ENCODE measurements around the gene PHF1. TPM values are rescaled to one million over a fixed set of nuclear protein-coding genes. Genes with fewer than 3 reads are reported as not detected.

PHF1 gene
- total and polyA plus RNA-seq, 2 of the 13 experiments (the other 11 are each of a cell fraction or from before 2014, with no cell fraction given) = 25.4 to 61.9 TPM

- TF ChIP-seq ETS1 (CRISPR knock-in tag; IDR thresholded peaks at IDR 0.05) (peak; percentile 95; the same call in 1 of the 2 replicates), ZFP41 (CRISPR knock-in tag; IDR thresholded peaks at IDR 0.05; ENCODE audit: borderline replicate concordance) (peak; percentile 79; the same call in 1 of the 2 replicates), ZNF235 (CRISPR knock-in tag; IDR thresholded peaks at IDR 0.05; ENCODE audit: borderline replicate concordance) (peak; percentile 95; the same call in 1 of the 2 replicates), PAX8 (CRISPR knock-in tag; IDR thresholded peaks at IDR 0.05; ENCODE audit: borderline replicate concordance) (no peak; the same call in 1 of the 2 replicates), ZNF121 (CRISPR knock-in tag; IDR thresholded peaks at IDR 0.05) (no peak), ZNF3 (CRISPR knock-in tag; IDR thresholded peaks at IDR 0.05) (no peak), YY1 (IDR thresholded peaks at IDR 0.05; ENCODE audit: insufficient read depth, insufficient replicate concordance, low read depth, low read length) (peak; percentile 57), ZNF224 (CRISPR knock-in tag; IDR thresholded peaks at IDR 0.05) (no peak; the same call in 1 of the 2 replicates), SATB2 (CRISPR knock-in tag; IDR thresholded peaks at IDR 0.05) (no peak), ZNF703 (CRISPR knock-in tag; IDR thresholded peaks at IDR 0.05; ENCODE audit: borderline replicate concordance) (no peak), STAT6 (CRISPR knock-in tag; IDR thresholded peaks at IDR 0.05; ENCODE audit: borderline replicate concordance) (peak; percentile 75; the same call in 1 of the 2 replicates), THYN1 (CRISPR knock-in tag; IDR thresholded peaks at IDR 0.05; ENCODE audit: borderline replicate concordance, low read depth) (0 out of 2 replicates have a peak, but pooled peaks have one; percentile 84), ZMYM3 (CRISPR knock-in tag; IDR thresholded peaks at IDR 0.05) (no peak), RFXAP (CRISPR knock-in tag; IDR thresholded peaks at IDR 0.05; ENCODE audit: borderline replicate concordance) (peak; percentile 97), KDM3A (CRISPR knock-in tag; IDR thresholded peaks at IDR 0.05; ENCODE audit: low read depth) (peak; percentile 77; the same call in 1 of the 2 replicates), REL (CRISPR knock-in tag; conservative IDR thresholded peaks at IDR 0.05) (peak; percentile 100), ELF3 (CRISPR knock-in tag; IDR thresholded peaks at IDR 0.05) (peak; percentile 79), NFIB (CRISPR knock-in tag; IDR thresholded peaks at IDR 0.05; ENCODE audit: borderline replicate concordance) (no peak), TMF1 (CRISPR knock-in tag; IDR thresholded peaks at IDR 0.05; ENCODE audit: low read depth) (peak; percentile 99), PAF1 (CRISPR knock-in tag; IDR thresholded peaks at IDR 0.05) (no peak), ZNF546 (CRISPR knock-in tag; conservative IDR thresholded peaks at IDR 0.05) (no peak; the same call in 1 of the 2 replicates), ZBTB38 (CRISPR knock-in tag; IDR thresholded peaks at IDR 0.05) (peak; percentile 95), NR1H2 (CRISPR knock-in tag; IDR thresholded peaks at IDR 0.05; ENCODE audit: borderline replicate concordance, low read depth) (no peak), ZNF720 (CRISPR knock-in tag; IDR thresholded peaks at IDR 0.05) (no peak), ZNF616 (CRISPR knock-in tag; IDR thresholded peaks at IDR 0.05; ENCODE audit: low read depth) (peak; percentile 81; the same call in 1 of the 2 replicates)
- TF ChIP-seq, protein P1, sequence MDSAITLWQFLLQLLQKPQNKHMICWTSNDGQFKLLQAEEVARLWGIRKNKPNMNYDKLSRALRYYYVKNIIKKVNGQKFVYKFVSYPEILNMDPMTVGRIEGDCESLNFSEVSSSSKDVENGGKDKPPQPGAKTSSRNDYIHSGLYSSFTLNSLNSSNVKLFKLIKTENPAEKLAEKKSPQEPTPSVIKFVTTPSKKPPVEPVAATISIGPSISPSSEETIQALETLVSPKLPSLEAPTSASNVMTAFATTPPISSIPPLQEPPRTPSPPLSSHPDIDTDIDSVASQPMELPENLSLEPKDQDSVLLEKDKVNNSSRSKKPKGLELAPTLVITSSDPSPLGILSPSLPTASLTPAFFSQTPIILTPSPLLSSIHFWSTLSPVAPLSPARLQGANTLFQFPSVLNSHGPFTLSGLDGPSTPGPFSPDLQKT (CRISPR knock-in tag; IDR thresholded peaks at IDR 0.05; ENCODE audit: borderline replicate concordance) = no peak
Observed at GRCh38 chr6:33410050-33410710, 634 bp upstream of the PHF1 start (continued).
